ENCODE measurements around the gene AGBL2.

GRCh38 chr11:47668665-47669064 is 46.5 kb downstream of the AGBL2 start:
- TF ChIP-seq CBX8 (IDR thresholded peaks at IDR 0.05; ENCODE audit: borderline replicate concordance, low read depth, low read length) = no peak
- no peak for TF ChIP-seq JUN (IDR thresholded peaks at IDR 0.05; ENCODE audit: low read depth, low read length)
- no peak for TF ChIP-seq GABPA (IDR thresholded peaks at IDR 0.05; ENCODE audit: borderline replicate concordance, insufficient read depth, low read length)

Measured in H1 (cell line).